ACHN (cell line): ENCODE results near the gene CASKIN2.
"Not testable (repeated sequence)": the region's sequence is repeated elsewhere in the genome, so short reads cannot be mapped to it uniquely, and the experiment has no call there.

Experiments
- DNase-seq: peaks from one replicate; pipeline ENCODE4 v3.0.0-alpha.2; 2015
- in situ Hi-C: cut with HindIII; loops from 2 replicates; pipeline ENCODE4 v1.10.0; 2017; ENCODE audit warnings: low sequenced_read_pairs, low pct_ligation_motif_present, low pct_unique_long_range_greater_than_20kb

The CASKIN2 gene

GRCh38 chr17:75524970-75525805 is 9.9 kb upstream of the CASKIN2 start, which contains the start of gene LLGL2:
Gene LLGL2, plus strand, starts transcription at chr17:75525697. Its CDS starts 17,730 bp downstream, at chr17:75543427.
- in situ Hi-C loops, result no loop called here
- peak; percentile 91 for DNase-seq

GRCh38 chr17:75524269-75524969 is 9.1 kb upstream of the CASKIN2 start:
- in situ Hi-C loops, result no loop called here
- DNase-seq, result no peak

GRCh38 chr17:75523647-75524046 is 8.3 kb upstream of the CASKIN2 start:
- in situ Hi-C loops, result no loop called here
- DNase-seq, result no peak

GRCh38 chr17:75521951-75522727 is 6.8 kb upstream of the CASKIN2 start:
- in situ Hi-C loops, result no loop called here
- no peak for DNase-seq

- in situ Hi-C loops, result no loop called here
- DNase-seq, result no peak
These were observed 6.0 kb upstream of the CASKIN2 start for GRCh38 chr17:75521290-75521689.

- DNase-seq, in situ Hi-C loops: not testable (repeated sequence)
These were observed 5.1 kb upstream of the CASKIN2 start for GRCh38 chr17:75520413-75520812.

GRCh38 chr17:75518983-75519537 is 3.7 kb upstream of the CASKIN2 start:
- DNase-seq, result no peak
- in situ Hi-C loops, result no loop called here

GRCh38 chr17:75518201-75518600 is 2.9 kb upstream of the CASKIN2 start:
- no peak for DNase-seq
- in situ Hi-C loops, result no loop called here

GRCh38 chr17:75517297-75517865 is 2.0 kb upstream of the CASKIN2 start:
- DNase-seq, result no peak
- in situ Hi-C loops, result no loop called here

- DNase-seq, result peak; percentile 30
- in situ Hi-C loops, result no loop called here
These were observed 1.4 kb upstream of the CASKIN2 start for GRCh38 chr17:75516619-75517296.

GRCh38 chr17:75516255-75516618 is 900 bp upstream of the CASKIN2 start, which contains the start of gene TSEN54:
Gene TSEN54, plus strand, starts transcription at chr17:75516528. Its CDS starts 33 bp downstream, at chr17:75516561.
- DNase-seq, result peak; percentile 89
- in situ Hi-C loops, result no loop called here

GRCh38 chr17:75514919-75515495 is 330 bp downstream of the CASKIN2 start:
- DNase-seq, result peak; percentile 18

GRCh38 chr17:75514299-75514918 is 928 bp downstream of the CASKIN2 start:
- DNase-seq, result peak; percentile 21
- in situ Hi-C loops, result no loop called here

More at GRCh38 chr17:75514919-75515495, 330 bp downstream of the CASKIN2 start:
- in situ Hi-C loops, result no loop called here

GRCh38 chr17:75513641-75514000 is 1.7 kb downstream of the CASKIN2 start:
- no peak for DNase-seq
- in situ Hi-C loops, result no loop called here

- in situ Hi-C loops, result no loop called here
- no peak for DNase-seq
These were observed 2.3 kb downstream of the CASKIN2 start for GRCh38 chr17:75512926-75513640.
